Panc1 (cell line): ENCODE measurements around the gene ITSN2.

Experiments used
- POLR2AphosphoS5 ChIP-seq: IDR thresholded peaks from 2 replicates; pipeline ENCODE4 v1.6.1; 2012; ENCODE audit warnings: mild to moderate bottlenecking, low read depth, low read length, moderate library complexity
- TCF7L2 ChIP-seq: IDR thresholded peaks from 2 replicates; pipeline ENCODE4 v1.6.1; 2011; ENCODE audit warnings: mild to moderate bottlenecking, low read depth, low read length, inconsistent platforms
- TF ChIP-seq, protein P1 (sequence below): fragments of 450-650 bp; IDR thresholded peaks from 2 replicates; pipeline ENCODE4 v1.5.1; 2017; ENCODE audit warnings: mild to moderate bottlenecking

GRCh38 chr2:24380820-24381219 lies 20.5 kb upstream of the ITSN2 start:
- TF ChIP-seq, protein P1, sequence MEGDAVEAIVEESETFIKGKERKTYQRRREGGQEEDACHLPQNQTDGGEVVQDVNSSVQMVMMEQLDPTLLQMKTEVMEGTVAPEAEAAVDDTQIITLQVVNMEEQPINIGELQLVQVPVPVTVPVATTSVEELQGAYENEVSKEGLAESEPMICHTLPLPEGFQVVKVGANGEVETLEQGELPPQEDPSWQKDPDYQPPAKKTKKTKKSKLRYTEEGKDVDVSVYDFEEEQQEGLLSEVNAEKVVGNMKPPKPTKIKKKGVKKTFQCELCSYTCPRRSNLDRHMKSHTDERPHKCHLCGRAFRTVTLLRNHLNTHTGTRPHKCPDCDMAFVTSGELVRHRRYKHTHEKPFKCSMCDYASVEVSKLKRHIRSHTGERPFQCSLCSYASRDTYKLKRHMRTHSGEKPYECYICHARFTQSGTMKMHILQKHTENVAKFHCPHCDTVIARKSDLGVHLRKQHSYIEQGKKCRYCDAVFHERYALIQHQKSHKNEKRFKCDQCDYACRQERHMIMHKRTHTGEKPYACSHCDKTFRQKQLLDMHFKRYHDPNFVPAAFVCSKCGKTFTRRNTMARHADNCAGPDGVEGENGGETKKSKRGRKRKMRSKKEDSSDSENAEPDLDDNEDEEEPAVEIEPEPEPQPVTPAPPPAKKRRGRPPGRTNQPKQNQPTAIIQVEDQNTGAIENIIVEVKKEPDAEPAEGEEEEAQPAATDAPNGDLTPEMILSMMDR: no peak
- TF ChIP-seq POLR2AphosphoS5 (no peak), TCF7L2 (no peak)
